Tibial artery (tissue), 4 donors: Measurements from ENCODE around the gene METTL13.

Experiments
- DNase-seq, 2 donors: peaks; one replicate each; pipeline ENCODE4 v3.0.0-alpha.2; 2019
- H3K27ac ChIP-seq, 2 donors: fragments of 200-600 bp; sonication (generic) in 1 of 2; 1 replicate in 1 of 2; 2 replicates in 1 of 2; pipeline ENCODE4 v1.5.1; 2018 to 2019; ENCODE audit warnings: mild to moderate bottlenecking in 1 of 2
- H3K27me3 ChIP-seq, 2 donors: fragments of 200-600 bp; sonication (generic) in 1 of 2; one replicate each; pipeline versions ENCODE4 v1.5.1 to v1.6.0; 2016 to 2019
- H3K36me3 ChIP-seq, 3 donors: fragments of 200-600 bp; sonication (generic) in 2 of 3; one replicate each; pipeline ENCODE4 v1.5.1; 2016 to 2019; ENCODE audit warnings: mild to moderate bottlenecking in 2 of 3
- H3K4me1 ChIP-seq, 4 donors: fragments of 200-600 bp; sonication (generic) in 2 of 4; 1 replicate in 3 of 4; 2 replicates in 1 of 4; pipeline ENCODE4 v1.5.1; 2016 to 2019
- H3K4me3 ChIP-seq, 2 donors: fragments of 200-600 bp; sonication (generic) in 1 of 2; 1 replicate in 1 of 2; 2 replicates in 1 of 2; pipeline ENCODE4 v1.5.1; 2018 to 2019; ENCODE audit warnings: mild to moderate bottlenecking in 2 of 2
- H3K9me3 ChIP-seq, 3 donors: fragments of 200-600 bp; sonication (generic) in 1 of 3; one replicate each; pipeline ENCODE4 v1.5.1; 2016 to 2019
- CTCF ChIP-seq, 2 experiments: fragments of 200-600 bp in 1 of 2; fragments of 450-650 bp in 1 of 2; IDR thresholded peaks; one replicate each; pipeline ENCODE4 v1.5.1; 2017 to 2019; ENCODE audit warnings: antibody characterized with exemption in 2 of 2, mild to moderate bottlenecking in 1 of 2, moderate library complexity in 1 of 2
- intact Hi-C: fragments of 100-400 bp; cut with DNase I; formaldehyde crosslinking; loops from one replicate; pipeline ENCODE4 v1.15.0; 2023; ENCODE audit warnings: low total_unique reads

Gene METTL13

GRCh38 chr1:171841931-171842761, 60.7 kb downstream of the METTL13 start:
- Histone ChIP-seq H3K4me1 (peaks cover 0 to 14% (median 8%) of the 10 kb centered on the region in 4 donors), H3K27ac (peak overlapping the region; percentile 64 to 74), H3K4me3 (peak overlapping the region; percentile 64 to 92), H3K9me3 (peaks cover 0 to 7% (median 0%) of the 10 kb centered on the region in 3 donors), H3K27me3 (no peaks in the 10 kb centered on the region), H3K36me3 (no peaks in the 10 kb centered on the region)
- no peak for TF ChIP-seq CTCF (IDR thresholded peaks at IDR 0.05)
- intact Hi-C loops, result loop anchor here (1.0 kb wide), 1 partner anchor 59 kb away; no protein-coding TSS in a partner anchor
- peak in 1 of 2 donors; percentile 65 for DNase-seq

- intact Hi-C loops, result no loop called here
- TF ChIP-seq CTCF (IDR thresholded peaks at IDR 0.05), result no peak
- Histone ChIP-seq H3K27ac (no peak overlapping the region), H3K36me3 (no peaks in the 10 kb centered on the region), H3K9me3 (peaks cover 0 to 7% (median 0%) of the 10 kb centered on the region in 3 donors), H3K27me3 (no peaks in the 10 kb centered on the region), H3K4me1 (peaks cover 0 to 14% (median 8%) of the 10 kb centered on the region in 4 donors), H3K4me3 (no peak overlapping the region)
- no peak for DNase-seq
Observed at GRCh38 chr1:171844381-171844780, 62.9 kb downstream of the METTL13 start.

- Histone ChIP-seq H3K4me1 (peaks cover 0 to 14% (median 8%) of the 10 kb centered on the region in 4 donors), H3K27ac (no peak overlapping the region), H3K36me3 (no peaks in the 10 kb centered on the region), H3K27me3 (no peaks in the 10 kb centered on the region), H3K9me3 (peaks cover 0 to 4% (median 0%) of the 10 kb centered on the region in 3 donors), H3K4me3 (no peak overlapping the region)
- no peak for TF ChIP-seq CTCF (IDR thresholded peaks at IDR 0.05)
- intact Hi-C loops, result no loop called here
- DNase-seq, result no peak
Observed at GRCh38 chr1:171845998-171846397, 64.5 kb downstream of the METTL13 start.
